IMR-90 (cell line): ENCODE measurements around the gene ETHE1.

Experiments
- BHLHE40 ChIP-seq: fragments of 150-350 bp; IDR thresholded peaks from 2 replicates; pipeline ENCODE4 v1.6.1; 2016; ENCODE audit warnings: mild to moderate bottlenecking, low read depth, low read length
- CEBPB ChIP-seq: IDR thresholded peaks from 2 replicates; pipeline ENCODE4 v1.6.1; 2012; ENCODE audit warnings: low read depth, low read length, improper control_type of control experiment
- CHD1 ChIP-seq: IDR thresholded peaks from 2 replicates; pipeline ENCODE4 v1.6.1; 2012; ENCODE audit warnings: low read depth, low read length, improper control_type of control experiment
- CTCF ChIP-seq: conservative IDR thresholded peaks from 2 replicates; pipeline ENCODE4 v1.5.1; 2012; ENCODE audit warnings: mild to moderate bottlenecking, low read depth, low read length, improper control_type of control experiment
- MAFK ChIP-seq: IDR thresholded peaks from 2 replicates; pipeline ENCODE4 v1.6.1; 2012; ENCODE audit warnings: low read depth, low read length, improper control_type of control experiment
- MXI1 ChIP-seq: IDR thresholded peaks from 2 replicates; pipeline ENCODE4 v1.6.1; 2012; ENCODE audit warnings: low read depth, mild to moderate bottlenecking, low read length, moderate library complexity, borderline replicate concordance
- NFE2L2 ChIP-seq: fragments of 150-350 bp; IDR thresholded peaks from 2 replicates; pipeline ENCODE4 v1.6.1; 2016; ENCODE audit warnings: low read depth, mild to moderate bottlenecking, low read length
- POLR2A ChIP-seq: IDR thresholded peaks from 2 replicates; pipeline ENCODE4 v1.6.1; 2012; ENCODE audit warnings: mild to moderate bottlenecking, low read depth, low read length
- RAD21 ChIP-seq: IDR thresholded peaks from 2 replicates; pipeline ENCODE4 v1.6.1; 2012; ENCODE audit warnings: low read length, improper control_type of control experiment
- RCOR1 ChIP-seq: IDR thresholded peaks from 2 replicates; pipeline ENCODE4 v1.6.1; 2012; ENCODE audit warnings: mild to moderate bottlenecking, low read length, improper control_type of control experiment; ENCODE audit not compliant: insufficient replicate concordance
- SMC3 ChIP-seq: fragments of 150-350 bp; IDR thresholded peaks from 2 replicates; pipeline ENCODE4 v1.6.1; 2016; ENCODE audit warnings: low read depth, mild to moderate bottlenecking, antibody characterized with exemption, low read length, moderate library complexity
- USF2 ChIP-seq: fragments of 150-350 bp; IDR thresholded peaks from 2 replicates; pipeline ENCODE4 v1.6.1; 2017; ENCODE audit warnings: mild to moderate bottlenecking, antibody characterized with exemption, low read length, low read depth
- TF ChIP-seq, protein P1 (sequence below): fragments of 150-350 bp; IDR thresholded peaks from 2 replicates; pipeline ENCODE4 v1.6.1; 2016; ENCODE audit warnings: low read depth, mild to moderate bottlenecking, low read length, moderate library complexity, borderline replicate concordance

DNA sequence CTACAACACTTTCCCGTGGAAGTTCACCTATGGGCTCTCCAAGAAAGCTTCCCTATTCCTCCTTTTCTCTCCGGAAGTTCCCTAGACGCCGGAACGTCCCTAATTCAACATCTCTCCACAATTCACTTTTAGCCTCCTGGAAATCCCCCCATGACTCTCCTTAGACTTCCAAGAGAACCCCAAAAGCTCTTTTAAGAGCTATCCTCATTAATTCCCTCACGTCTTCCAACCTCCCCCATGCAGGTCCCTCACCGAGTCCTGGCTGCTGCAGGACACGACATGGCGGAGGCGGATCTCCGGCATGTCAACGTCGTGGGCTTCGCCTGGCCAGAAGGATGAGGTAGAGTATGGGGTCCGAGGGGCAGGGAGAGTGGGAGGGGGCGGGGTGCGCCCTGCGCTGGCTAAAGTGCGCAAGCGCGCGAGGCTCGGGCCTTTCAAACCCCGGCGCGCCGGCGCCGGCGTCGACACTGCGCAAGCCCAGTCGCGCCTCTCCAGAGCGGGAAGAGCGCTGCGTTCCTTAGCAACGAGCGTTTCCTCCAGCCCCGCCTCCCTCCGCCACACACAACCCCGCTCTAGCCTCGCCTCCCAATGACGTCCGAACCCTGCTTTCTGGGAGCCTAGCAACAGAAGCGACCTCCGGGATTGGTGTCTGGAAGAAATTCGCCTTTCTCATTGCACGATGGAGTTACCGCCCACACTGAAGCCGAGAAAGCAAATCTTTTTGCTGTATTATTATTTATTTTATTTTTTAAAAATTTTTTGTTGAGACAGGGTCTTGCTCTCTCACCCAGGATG, 48.4 kb upstream of the ETHE1 start, which contains the start of the genes PINLYP and XRCC1:
- no peak for TF ChIP-seq CTCF
- TF ChIP-seq POLR2A = peak; percentile 58; the same call in 1 of the 2 replicates
- no peak for TF ChIP-seq CEBPB
- TF ChIP-seq RCOR1 = no peak
- peak; percentile 71; the same call in 1 of the 2 replicates for TF ChIP-seq MXI1
- TF ChIP-seq CHD1 = 0 out of 2 replicates have a peak, but pooled peaks have one; percentile 58
- no peak for TF ChIP-seq USF2
- TF ChIP-seq BHLHE40 = no peak
- TF ChIP-seq RAD21 = no peak
- no peak for TF ChIP-seq SMC3
- no peak for TF ChIP-seq MAFK
- TF ChIP-seq, protein P1, sequence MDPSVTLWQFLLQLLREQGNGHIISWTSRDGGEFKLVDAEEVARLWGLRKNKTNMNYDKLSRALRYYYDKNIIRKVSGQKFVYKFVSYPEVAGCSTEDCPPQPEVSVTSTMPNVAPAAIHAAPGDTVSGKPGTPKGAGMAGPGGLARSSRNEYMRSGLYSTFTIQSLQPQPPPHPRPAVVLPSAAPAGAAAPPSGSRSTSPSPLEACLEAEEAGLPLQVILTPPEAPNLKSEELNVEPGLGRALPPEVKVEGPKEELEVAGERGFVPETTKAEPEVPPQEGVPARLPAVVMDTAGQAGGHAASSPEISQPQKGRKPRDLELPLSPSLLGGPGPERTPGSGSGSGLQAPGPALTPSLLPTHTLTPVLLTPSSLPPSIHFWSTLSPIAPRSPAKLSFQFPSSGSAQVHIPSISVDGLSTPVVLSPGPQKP = no peak
- no peak for TF ChIP-seq NFE2L2
